Measurements from ENCODE around the gene NHEJ1. TPM values are rescaled to one million over a fixed set of nuclear protein-coding genes. Genes with fewer than 3 reads are reported as not detected.

The NHEJ1 gene
- polyA plus RNA-seq, 1 of the 3 experiments (the other 2 are of a cell fraction): 16.3 TPM

GRCh38 chr2:219181531-219181930 lies 20.9 kb upstream of the NHEJ1 start:
- H3K9me3 ChIP-seq: no peaks in the 10 kb centered on the region
- no peaks in the 10 kb centered on the region for H3K9me2 ChIP-seq
- H3K4me3 ChIP-seq (ENCODE audit: low read depth in 2 of 2, low read length in 1 of 2): no peak overlapping the region
- 90% methylated on average over 6 of the region's 6 CpGs for WGBS (ENCODE audit: low lambda C conversion rate)
- peaks cover 50 to 52% of the 10 kb centered on the region in 2 experiments for H3K36me3 ChIP-seq (replicated peaks in 1 of 2; ENCODE audit: control insufficient read depth in 1 of 2, insufficient read depth in 2 of 2, low read length in 1 of 2)
- no peak for DNase-seq
- peaks cover 17% of the 10 kb centered on the region for H3F3A ChIP-seq (replicated peaks; ENCODE audit: insufficient read depth)
- peaks cover 10% of the 10 kb centered on the region for H4K20me1 ChIP-seq (ENCODE audit: insufficient read depth)
- POLR2A ChIA-PET: no interaction called here
- no peak overlapping the region for H3K9ac ChIP-seq
- TF ChIP-seq ZBTB33 (IDR thresholded peaks at IDR 0.05; ENCODE audit: borderline replicate concordance, low read depth) (no peak), FOXJ3 (CRISPR knock-in tag; IDR thresholded peaks at IDR 0.05) (no peak), REST (IDR thresholded peaks at IDR 0.05; ENCODE audit: low read depth, low read length) (no peak), TCF12 (IDR thresholded peaks at IDR 0.05) (no peak), POLR2AphosphoS5 (IDR thresholded peaks at IDR 0.05; ENCODE audit: low read depth, low read length) (no peak), JUND (IDR thresholded peaks at IDR 0.05) (no peak)
- no peaks in the 10 kb centered on the region for H3K27me3 ChIP-seq (ENCODE audit: insufficient read depth)
- H3K4me1 ChIP-seq (ENCODE audit: control insufficient read depth in 1 of 2, insufficient read depth in 2 of 2, low read depth in 1 of 2, low read length in 1 of 2): peaks cover 0 to 9% of the 10 kb centered on the region in 2 experiments; a peak in 2 of 4 replicates
- peaks cover 27% of the 10 kb centered on the region for H3K79me2 ChIP-seq (ENCODE audit: insufficient read depth)
- H2AFZ ChIP-seq (ENCODE audit: low read depth): no peak overlapping the region
- H3K27ac ChIP-seq (ENCODE audit: low read depth in 2 of 2, low read length in 1 of 2): no peak overlapping the region
- CTCF ChIA-PET: interaction anchor here (0.6 to 3.8 kb wide), 7 partner anchors 11 to 186 kb away, joined by 3 to 12 read pairs (median 4); partner anchors contain the start of gene SLC23A3
- no peak overlapping the region for H3K4me2 ChIP-seq

GRCh38 chr2:219180961-219181360 lies 20.3 kb upstream of the NHEJ1 start:
- ChIA-PET POLR2A (no interaction called here), CTCF (interaction anchor here (0.6 to 3.8 kb wide), 8 partner anchors 10 to 186 kb away, joined by 3 to 12 read pairs (median 4); partner anchors contain the start of gene SLC23A3)
- peaks cover 32% of the 10 kb centered on the region for H3K79me2 ChIP-seq (ENCODE audit: insufficient read depth)
- no peak overlapping the region for H3K9ac ChIP-seq
- H4K20me1 ChIP-seq (ENCODE audit: insufficient read depth): peaks cover 10% of the 10 kb centered on the region
- no peaks in the 10 kb centered on the region for H3K27me3 ChIP-seq (ENCODE audit: insufficient read depth)
- no peak overlapping the region for H2AFZ ChIP-seq (ENCODE audit: low read depth)
- no peak overlapping the region for H3K4me3 ChIP-seq (ENCODE audit: low read depth in 2 of 2, low read length in 1 of 2)
- H3K36me3 ChIP-seq (replicated peaks in 1 of 2; ENCODE audit: control insufficient read depth in 1 of 2, insufficient read depth in 2 of 2, low read length in 1 of 2): peaks cover 46 to 52% of the 10 kb centered on the region in 2 experiments
- H3K9me2 ChIP-seq: no peaks in the 10 kb centered on the region
- no peak overlapping the region for H3K4me2 ChIP-seq
- H3K9me3 ChIP-seq: no peaks in the 10 kb centered on the region
- H3F3A ChIP-seq (replicated peaks; ENCODE audit: insufficient read depth): peaks cover 17% of the 10 kb centered on the region
- DNase-seq: no peak
- 95% methylated on average over 5 of the region's 5 CpGs for WGBS (ENCODE audit: low lambda C conversion rate)
- H3K4me1 ChIP-seq (ENCODE audit: control insufficient read depth in 1 of 2, insufficient read depth in 2 of 2, low read depth in 1 of 2, low read length in 1 of 2): peaks cover 0 to 12% of the 10 kb centered on the region in 2 experiments; a peak in 2 of 4 replicates
- no peak overlapping the region for H3K27ac ChIP-seq (ENCODE audit: low read depth in 2 of 2, low read length in 1 of 2)
- TF ChIP-seq REST (IDR thresholded peaks at IDR 0.05; ENCODE audit: low read depth, low read length) (no peak), SMC3 (IDR thresholded peaks at IDR 0.05; ENCODE audit: low read depth, low read length) (no peak), CHD2 (IDR thresholded peaks at IDR 0.05; ENCODE audit: low read length, partially characterized antibody) (no peak), EZH2phosphoT487 (IDR thresholded peaks at IDR 0.05; ENCODE audit: borderline replicate concordance, low read depth) (no peak), GATA2 (CRISPR knock-in tag; IDR thresholded peaks at IDR 0.05) (no peak), EP300 (IDR thresholded peaks at IDR 0.05; ENCODE audit: borderline replicate concordance in 1 of 2, low read depth in 1 of 2, low read length in 1 of 2) (no peak), GABPA (IDR thresholded peaks at IDR 0.05; ENCODE audit: low read depth) (no peak), FOSL2 (IDR thresholded peaks at IDR 0.05; ENCODE audit: borderline replicate concordance, low read depth) (no peak), YY1 (IDR thresholded peaks at IDR 0.05; ENCODE audit: low read depth) (no peak), USF2 (IDR thresholded peaks at IDR 0.05; ENCODE audit: borderline replicate concordance, low read depth, low read length) (no peak), SIN3A (IDR thresholded peaks at IDR 0.05; ENCODE audit: borderline replicate concordance, low read depth, low read length) (no peak), RFX5 (IDR thresholded peaks at IDR 0.05; ENCODE audit: low read length) (no peak), NFIC (IDR thresholded peaks at IDR 0.05; ENCODE audit: borderline replicate concordance) (no peak)
